GM13976 (cell line): ENCODE results near the gene LRRC72.

ENCODE experiments used
- DNase-seq: peaks from one replicate; pipeline ENCODE4 v3.0.0; 2012; ENCODE audit warnings: low spot score
- CTCF ChIP-seq: IDR thresholded peaks from 2 replicates; pipeline ENCODE4 v1.5.1; 2012; ENCODE audit warnings: borderline replicate concordance, mild to moderate bottlenecking; ENCODE audit not compliant: insufficient read depth; ENCODE audit errors: extremely low read depth, missing control alignments, control extremely low read depth
- in situ Hi-C: fragments of 300-500 bp; cut with MboI; formaldehyde crosslinking; loops from one replicate; pipeline ENCODE4 v1.12.0; 2022; ENCODE audit warnings: low sequenced_read_pairs, mixed read lengths, inconsistent platforms; ENCODE audit not compliant: unreplicated experiment

LRRC72 gene

DNA sequence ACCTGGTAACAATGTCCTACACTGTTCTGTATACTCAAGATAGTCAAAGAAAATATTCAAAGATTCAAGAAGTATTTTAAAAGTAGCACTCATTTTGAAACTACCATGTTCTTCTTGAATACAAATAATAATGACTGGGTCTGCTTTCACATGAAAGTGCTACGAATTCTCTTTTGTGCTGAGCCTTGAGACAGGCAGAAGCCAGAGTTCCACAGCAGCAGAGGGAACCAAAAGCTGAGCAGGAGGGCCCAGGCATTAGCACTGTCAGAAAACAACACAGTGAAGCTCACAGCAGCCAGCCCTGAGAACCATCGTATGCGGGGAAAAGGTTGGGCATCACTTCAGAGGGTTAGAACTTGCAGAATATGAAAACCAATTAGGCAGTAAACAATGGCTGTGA, 80.1 kb downstream of the LRRC72 start:
- in situ Hi-C loops, result no loop called here
- no peak for TF ChIP-seq CTCF
- no peak for DNase-seq

- no peak for TF ChIP-seq CTCF
- in situ Hi-C loops, result no loop called here
- DNase-seq, result no peak
Measured at GRCh38 chr7:16609842-16610450, 83.3 kb downstream of the LRRC72 start.

- DNase-seq, result no peak
- in situ Hi-C loops, result no loop called here
- TF ChIP-seq CTCF, result no peak
Measured at GRCh38 chr7:16611711-16612110, 85.1 kb downstream of the LRRC72 start.

DNA sequence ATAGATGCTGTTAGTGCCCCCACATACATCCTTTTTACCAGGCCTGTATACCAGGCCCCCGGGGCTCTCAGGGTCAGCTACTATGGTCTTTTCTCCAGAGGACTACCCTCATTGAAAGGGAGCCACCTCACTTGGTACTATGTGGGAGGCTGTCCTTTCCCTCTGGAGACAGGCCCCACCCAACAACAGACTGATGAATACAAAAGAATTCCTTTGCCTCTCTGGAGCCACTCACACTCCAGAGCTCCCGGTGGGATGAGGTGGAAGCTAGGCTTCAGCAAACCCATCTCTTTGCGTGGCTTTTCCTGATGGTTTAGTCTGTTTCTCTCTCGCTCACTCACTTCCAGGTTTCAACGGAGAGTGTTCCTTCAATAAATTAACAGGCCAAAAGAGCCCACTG, 88.6 kb downstream of the LRRC72 start:
- in situ Hi-C loops, result no loop called here
- DNase-seq, result no peak
- TF ChIP-seq CTCF, result no peak

DNA sequence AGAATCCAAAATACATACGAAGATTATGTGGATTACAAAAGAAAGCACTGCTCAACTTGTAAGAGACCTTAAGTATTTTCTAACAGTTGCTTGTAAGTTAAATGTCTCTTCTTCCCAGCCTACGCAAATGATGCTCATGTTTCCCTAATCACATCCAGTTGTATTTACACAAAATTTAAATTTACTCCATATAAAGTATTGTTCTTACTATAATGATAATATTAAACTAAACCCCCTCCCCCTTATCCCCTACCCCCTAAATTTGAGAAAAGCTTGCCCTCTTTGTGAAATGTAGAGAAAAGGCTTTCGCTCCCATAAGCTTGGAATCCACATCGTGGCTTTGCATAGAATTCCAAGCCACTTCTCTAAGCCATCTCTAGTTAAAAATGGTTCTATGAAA, 89.5 kb downstream of the LRRC72 start:
- DNase-seq, result no peak

DNA sequence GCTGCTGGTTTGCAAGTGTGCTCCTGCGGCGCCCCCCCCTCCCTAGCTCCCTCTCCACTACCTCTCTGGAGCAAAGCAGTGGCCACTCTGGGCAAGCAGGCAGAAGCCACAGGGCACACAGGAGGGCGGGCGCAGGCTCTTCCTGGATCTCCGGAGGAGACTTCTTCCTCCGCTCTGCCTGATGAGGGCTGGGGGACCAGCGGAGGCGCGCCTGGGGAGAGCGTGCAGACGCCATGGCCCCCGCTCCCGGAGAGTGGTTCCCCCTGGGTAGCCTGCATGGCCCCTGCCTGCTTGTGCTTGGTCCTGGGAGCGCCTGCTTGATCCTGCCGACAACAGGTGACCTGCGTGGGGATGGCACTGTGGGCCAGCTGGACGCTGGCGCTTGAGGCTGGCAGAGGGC, 89.9 kb downstream of the LRRC72 start:
- DNase-seq, result no peak
- in situ Hi-C loops, result no loop called here
- no peak for TF ChIP-seq CTCF

More for the DNA sequence above, 89.5 kb downstream of the LRRC72 start:
- in situ Hi-C loops, result no loop called here
- no peak for TF ChIP-seq CTCF
